Choroid plexus epithelial cell (primary cell): Measurements from ENCODE around the gene SPINK7.
"Not testable (repeated sequence)": the region's sequence is repeated elsewhere in the genome, so short reads cannot be mapped to it uniquely, and the experiment has no call there.

ENCODE experiments used
- DNase-seq: peaks from one replicate; pipeline ENCODE4 v3.0.0-alpha.2; 2010; ENCODE audit warnings: low read depth
- H3K4me3 ChIP-seq: 2 replicates; pipeline ENCODE4 v1.5.1; 2011; ENCODE audit warnings: low read depth, mild to moderate bottlenecking, control low read depth, low read length, moderate library complexity
- CTCF ChIP-seq: conservative IDR thresholded peaks from 2 replicates; pipeline ENCODE4 v1.5.1; 2011; ENCODE audit warnings: low read depth, mild to moderate bottlenecking, control low read depth, inconsistent platforms, low read length, moderate library complexity

Gene SPINK7

GRCh38 chr5:148306446-148306845, 5.8 kb upstream of the SPINK7 start:
- no peak overlapping the region for H3K4me3 ChIP-seq
- TF ChIP-seq CTCF: no peak
- DNase-seq: no peak

- no peak overlapping the region for H3K4me3 ChIP-seq
- no peak for TF ChIP-seq CTCF
- no peak for DNase-seq
Measured at GRCh38 chr5:148309019-148309418, 3.2 kb upstream of the SPINK7 start.

- no peak overlapping the region for H3K4me3 ChIP-seq
- DNase-seq: no peak
- no peak for TF ChIP-seq CTCF
Measured at GRCh38 chr5:148309746-148310145, 2.5 kb upstream of the SPINK7 start.

GRCh38 chr5:148311484-148311883, 739 bp upstream of the SPINK7 start:
- no peak for TF ChIP-seq CTCF
- H3K4me3 ChIP-seq: no peak overlapping the region
- no peak for DNase-seq

- H3K4me3 ChIP-seq: no peak overlapping the region
- no peak for TF ChIP-seq CTCF
- no peak for DNase-seq
Measured at GRCh38 chr5:148314187-148314586, 2.0 kb downstream of the SPINK7 start.

GRCh38 chr5:148314731-148315130, 2.5 kb downstream of the SPINK7 start:
- no peak for TF ChIP-seq CTCF
- DNase-seq: no peak
- no peak overlapping the region for H3K4me3 ChIP-seq

- peak overlapping the region; percentile 33 for H3K4me3 ChIP-seq
Measured at GRCh38 chr5:148320011-148320963, 8.1 kb downstream of the SPINK7 start.

More at GRCh38 chr5:148320011-148320963, 8.1 kb downstream of the SPINK7 start:
- DNase-seq: not testable (repeated sequence)
